Mesothelial cell of epicardium (in vitro differentiated cells): Measurements from ENCODE around the gene TTC39B. TPM values are rescaled to one million over a fixed set of nuclear protein-coding genes. Genes with fewer than 3 reads are reported as not detected.
A peak's percentile ranks its signal among the peaks of the same experiment; 100 is the strongest.

Experiments used
- DNase-seq, 2 experiments: peaks; one replicate each; pipeline ENCODE4 v3.0.0; 2021; ENCODE audit warnings: low spot score in 2 of 2; ENCODE audit not compliant: unreplicated experiment in 2 of 2
- H3K27ac Mint-ChIP-seq: 2 replicates; pipeline ENCODE4 v1.8.0; 2021; ENCODE audit warnings: mixed read lengths
- H3K27me3 Mint-ChIP-seq: 2 replicates; pipeline ENCODE4 v1.8.0; 2021; ENCODE audit warnings: low read depth, mixed read lengths
- H3K36me3 Mint-ChIP-seq: 2 replicates; pipeline ENCODE4 v1.8.0; 2021; ENCODE audit warnings: mixed read lengths
- H3K4me1 Mint-ChIP-seq: 2 replicates; pipeline ENCODE4 v1.8.0; 2021; ENCODE audit warnings: mixed read lengths
- H3K4me3 Mint-ChIP-seq: 2 replicates; pipeline ENCODE4 v1.8.0; 2021; ENCODE audit warnings: mild to moderate bottlenecking, moderate library complexity, mixed read lengths
- H3K9me3 Mint-ChIP-seq: 2 replicates; pipeline ENCODE4 v1.8.0; 2021; ENCODE audit warnings: mixed read lengths
- total RNA-seq: library from RNA; stranded (reverse); gene quantifications from 3 replicates; pipeline ENCODE4 v1.2.1, GENCODE V29; 2021
- TF ChIP-seq, protein P1 (sequence below): fragments of 200-600 bp; sonication (generic); IDR thresholded peaks from one replicate; pipeline ENCODE4 v1.5.0; 2021; ENCODE audit warnings: antibody characterized with exemption; ENCODE audit not compliant: unreplicated experiment

The TTC39B gene
- total RNA-seq, 1 donor from 2014 or later: 6.0 TPM

DNA sequence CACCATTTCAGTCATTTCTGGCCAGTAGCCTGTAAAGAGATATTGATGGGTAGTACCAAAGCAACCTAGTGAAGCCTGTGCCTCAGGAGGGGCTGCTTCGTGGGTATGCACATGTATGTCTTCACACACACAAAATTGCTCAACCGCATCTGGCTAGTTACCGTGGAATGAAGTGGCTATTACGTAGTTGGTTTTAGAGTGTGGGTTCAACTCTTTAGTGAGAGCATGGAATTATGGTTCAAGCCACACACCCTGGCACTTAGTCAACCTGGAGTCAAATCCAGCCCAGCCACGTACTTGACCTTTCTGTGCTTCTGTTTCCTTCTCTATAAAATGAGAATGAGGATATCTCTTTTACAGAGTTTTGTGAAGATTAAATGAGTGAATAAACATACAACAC is 174.9 kb downstream of the TTC39B start:
- no peak overlapping the region for H3K27ac Mint-ChIP-seq
- no peak overlapping the region for H3K4me3 Mint-ChIP-seq
- no peak for DNase-seq
- TF ChIP-seq, protein P1, sequence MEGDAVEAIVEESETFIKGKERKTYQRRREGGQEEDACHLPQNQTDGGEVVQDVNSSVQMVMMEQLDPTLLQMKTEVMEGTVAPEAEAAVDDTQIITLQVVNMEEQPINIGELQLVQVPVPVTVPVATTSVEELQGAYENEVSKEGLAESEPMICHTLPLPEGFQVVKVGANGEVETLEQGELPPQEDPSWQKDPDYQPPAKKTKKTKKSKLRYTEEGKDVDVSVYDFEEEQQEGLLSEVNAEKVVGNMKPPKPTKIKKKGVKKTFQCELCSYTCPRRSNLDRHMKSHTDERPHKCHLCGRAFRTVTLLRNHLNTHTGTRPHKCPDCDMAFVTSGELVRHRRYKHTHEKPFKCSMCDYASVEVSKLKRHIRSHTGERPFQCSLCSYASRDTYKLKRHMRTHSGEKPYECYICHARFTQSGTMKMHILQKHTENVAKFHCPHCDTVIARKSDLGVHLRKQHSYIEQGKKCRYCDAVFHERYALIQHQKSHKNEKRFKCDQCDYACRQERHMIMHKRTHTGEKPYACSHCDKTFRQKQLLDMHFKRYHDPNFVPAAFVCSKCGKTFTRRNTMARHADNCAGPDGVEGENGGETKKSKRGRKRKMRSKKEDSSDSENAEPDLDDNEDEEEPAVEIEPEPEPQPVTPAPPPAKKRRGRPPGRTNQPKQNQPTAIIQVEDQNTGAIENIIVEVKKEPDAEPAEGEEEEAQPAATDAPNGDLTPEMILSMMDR: no peak
- H3K36me3 Mint-ChIP-seq: no peaks in the 10 kb centered on the region
- H3K9me3 Mint-ChIP-seq: peaks cover 4% of the 10 kb centered on the region
- H3K4me1 Mint-ChIP-seq: peaks cover 10% of the 10 kb centered on the region
- peaks cover 1% of the 10 kb centered on the region for H3K27me3 Mint-ChIP-seq

DNA sequence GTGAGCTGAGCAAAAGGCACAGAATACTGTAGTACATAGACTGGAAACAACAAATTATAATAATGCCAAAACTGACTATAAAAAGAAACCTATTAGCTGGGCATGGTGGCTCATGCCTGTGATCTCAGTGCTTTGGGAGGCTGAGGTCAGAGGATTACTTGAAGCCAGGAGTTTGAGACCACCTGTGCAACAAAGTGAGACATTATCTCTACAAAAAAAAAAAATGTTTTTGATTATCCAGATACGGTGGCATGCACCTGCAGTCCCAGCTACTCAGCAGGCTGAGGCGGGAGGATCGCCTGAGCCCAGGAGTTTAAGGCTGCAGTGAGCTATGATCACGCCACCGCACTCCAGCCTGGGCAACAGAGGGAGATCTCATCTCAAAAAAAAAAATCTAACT is 175.9 kb downstream of the TTC39B start:
- peaks cover 8% of the 10 kb centered on the region for H3K9me3 Mint-ChIP-seq
- H3K27ac Mint-ChIP-seq: no peak overlapping the region
- H3K36me3 Mint-ChIP-seq: no peaks in the 10 kb centered on the region
- no peak for DNase-seq
- peaks cover 7% of the 10 kb centered on the region for H3K27me3 Mint-ChIP-seq
- TF ChIP-seq, protein P1: no peak
- H3K4me3 Mint-ChIP-seq: no peak overlapping the region
- peaks cover 7% of the 10 kb centered on the region for H3K4me1 Mint-ChIP-seq

DNA sequence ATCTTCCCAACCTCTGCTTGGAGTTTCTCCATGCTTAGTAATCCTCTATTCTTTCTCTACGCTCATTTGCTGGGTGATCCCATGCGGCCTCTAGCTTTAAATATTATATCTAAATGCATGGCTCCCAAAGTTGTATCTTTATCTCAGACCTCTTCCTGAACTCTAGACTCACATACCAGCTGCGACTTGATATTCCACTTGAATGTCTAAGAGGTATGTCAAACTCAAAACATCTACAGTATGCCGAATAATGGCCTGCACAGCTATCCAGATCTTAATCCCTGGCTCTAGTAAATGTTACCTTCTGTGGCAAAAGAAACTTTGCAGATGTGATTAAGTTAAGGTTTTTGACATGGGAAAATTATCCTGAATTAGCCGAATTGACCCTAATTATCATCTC is 179.2 kb downstream of the TTC39B start:
- no peak for DNase-seq
- TF ChIP-seq, protein P1: no peak
- Mint-ChIP-seq H3K36me3 (no peaks in the 10 kb centered on the region), H3K27me3 (peaks cover 10% of the 10 kb centered on the region), H3K4me1 (no peaks in the 10 kb centered on the region), H3K9me3 (peaks cover 8% of the 10 kb centered on the region), H3K27ac (peak overlapping the region; percentile 9), H3K4me3 (no peak overlapping the region)

DNA sequence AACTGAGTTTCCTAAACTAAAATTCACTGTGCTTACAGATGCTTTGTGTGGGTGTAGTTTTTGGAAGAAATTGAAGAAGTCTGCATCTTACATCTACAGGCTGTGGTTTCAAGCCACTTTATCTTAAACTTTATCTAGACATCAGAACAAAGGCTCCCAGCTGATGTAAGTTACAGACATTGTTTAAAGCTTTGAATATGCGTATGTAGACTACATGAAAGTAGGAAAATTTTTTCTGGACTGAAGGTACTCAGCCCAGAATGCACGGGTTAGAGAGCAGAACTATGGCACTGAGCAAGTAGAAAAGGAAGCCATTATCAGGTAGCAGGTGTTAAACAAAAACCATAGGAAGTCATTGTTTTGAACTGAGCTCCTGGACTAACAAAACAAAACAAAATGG is 185.4 kb downstream of the TTC39B start:
- no peak for DNase-seq
- Mint-ChIP-seq H3K36me3 (no peaks in the 10 kb centered on the region), H3K27ac (no peak overlapping the region), H3K4me3 (no peak overlapping the region), H3K4me1 (peaks cover 16% of the 10 kb centered on the region), H3K9me3 (no peaks in the 10 kb centered on the region), H3K27me3 (peaks cover 5% of the 10 kb centered on the region)
- TF ChIP-seq, protein P1: no peak

DNA sequence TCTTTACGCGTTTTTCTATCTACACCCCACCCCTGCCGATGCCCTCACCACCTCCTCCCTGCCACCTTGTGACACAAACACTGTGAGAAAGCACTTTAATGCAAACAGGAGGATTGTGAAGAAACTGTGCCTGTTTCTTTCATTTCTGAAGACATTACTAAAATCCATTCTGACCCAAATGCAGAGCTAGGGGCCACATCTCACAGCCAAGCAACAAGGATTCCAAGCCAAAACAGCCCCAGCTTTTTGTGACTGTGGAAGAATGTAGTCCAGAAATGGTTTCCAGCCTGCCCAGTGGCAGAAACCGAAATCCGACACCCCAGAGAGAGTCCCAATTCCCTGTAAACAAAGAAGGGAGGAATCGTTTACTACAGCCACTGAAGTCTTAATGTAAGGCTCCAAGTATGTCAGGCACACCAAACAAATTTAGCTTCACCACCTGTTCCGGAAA is 190.9 kb downstream of the TTC39B start:
- Mint-ChIP-seq H3K4me3 (no peak overlapping the region), H3K27me3 (no peaks in the 10 kb centered on the region), H3K27ac (peak overlapping the region; percentile 58), H3K36me3 (no peaks in the 10 kb centered on the region), H3K4me1 (peaks cover 23% of the 10 kb centered on the region), H3K9me3 (no peaks in the 10 kb centered on the region)
- DNase-seq: no peak
- TF ChIP-seq, protein P1: no peak

DNA sequence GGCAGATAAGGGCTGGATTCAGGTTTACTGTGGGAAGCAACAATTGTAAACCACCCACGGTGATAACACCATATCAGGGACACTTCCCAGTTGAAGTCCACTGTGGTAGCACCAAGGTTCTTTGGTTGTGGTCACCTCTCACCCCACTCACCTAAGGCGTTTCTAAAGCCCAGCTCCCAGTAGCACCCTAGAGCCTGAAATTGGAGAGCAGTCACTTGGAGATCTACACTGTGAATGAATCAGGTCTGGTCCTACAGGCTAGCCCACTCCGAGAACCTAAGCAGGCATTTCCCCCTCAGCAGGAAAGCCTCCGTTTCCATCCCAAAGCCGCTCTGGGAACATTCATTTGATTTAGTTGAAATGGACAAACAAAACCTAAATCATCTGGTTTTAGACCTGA is 191.3 kb downstream of the TTC39B start:
- peaks cover 23% of the 10 kb centered on the region for H3K4me1 Mint-ChIP-seq
- no peaks in the 10 kb centered on the region for H3K9me3 Mint-ChIP-seq
- TF ChIP-seq, protein P1: no peak
- DNase-seq: no peak
- no peak overlapping the region for H3K27ac Mint-ChIP-seq
- H3K27me3 Mint-ChIP-seq: no peaks in the 10 kb centered on the region
- H3K36me3 Mint-ChIP-seq: no peaks in the 10 kb centered on the region
- no peak overlapping the region for H3K4me3 Mint-ChIP-seq
